ENCODE measurements around the gene RAB15. TPM values are rescaled to one million over a fixed set of nuclear protein-coding genes. Genes with fewer than 3 reads are reported as not detected.
A peak's percentile ranks its signal among the peaks of the same experiment; 100 is the strongest.

RAB15 gene
- total RNA-seq, 3 donors from 2014 or later, result 1.3 to 24.0 (median 17.7) TPM

GRCh38 chr14:64919618-64920017 lies 52.5 kb downstream of the RAB15 start:
- no peak overlapping the region for H3K27ac ChIP-seq
- TF ChIP-seq, protein P1, sequence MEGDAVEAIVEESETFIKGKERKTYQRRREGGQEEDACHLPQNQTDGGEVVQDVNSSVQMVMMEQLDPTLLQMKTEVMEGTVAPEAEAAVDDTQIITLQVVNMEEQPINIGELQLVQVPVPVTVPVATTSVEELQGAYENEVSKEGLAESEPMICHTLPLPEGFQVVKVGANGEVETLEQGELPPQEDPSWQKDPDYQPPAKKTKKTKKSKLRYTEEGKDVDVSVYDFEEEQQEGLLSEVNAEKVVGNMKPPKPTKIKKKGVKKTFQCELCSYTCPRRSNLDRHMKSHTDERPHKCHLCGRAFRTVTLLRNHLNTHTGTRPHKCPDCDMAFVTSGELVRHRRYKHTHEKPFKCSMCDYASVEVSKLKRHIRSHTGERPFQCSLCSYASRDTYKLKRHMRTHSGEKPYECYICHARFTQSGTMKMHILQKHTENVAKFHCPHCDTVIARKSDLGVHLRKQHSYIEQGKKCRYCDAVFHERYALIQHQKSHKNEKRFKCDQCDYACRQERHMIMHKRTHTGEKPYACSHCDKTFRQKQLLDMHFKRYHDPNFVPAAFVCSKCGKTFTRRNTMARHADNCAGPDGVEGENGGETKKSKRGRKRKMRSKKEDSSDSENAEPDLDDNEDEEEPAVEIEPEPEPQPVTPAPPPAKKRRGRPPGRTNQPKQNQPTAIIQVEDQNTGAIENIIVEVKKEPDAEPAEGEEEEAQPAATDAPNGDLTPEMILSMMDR (IDR thresholded peaks at IDR 0.05), result no peak
- peaks cover 0 to 7% of the 10 kb centered on the region in 2 donors for H3K4me1 ChIP-seq
- H3K36me3 ChIP-seq, result no peaks in the 10 kb centered on the region
- no peaks in the 10 kb centered on the region for H3K9me3 ChIP-seq
- H3K4me3 ChIP-seq, result no peak overlapping the region
- DNase-seq (ENCODE audit: low spot score in 2 of 2), result no peak
- no peaks in the 10 kb centered on the region for H3K27me3 ChIP-seq
- intact Hi-C loops (cut with DNase I; ENCODE audit: low total_unique reads), result no loop called here

GRCh38 chr14:64919215-64919614 lies 52.9 kb downstream of the RAB15 start:
- H3K27ac ChIP-seq, result no peak overlapping the region
- peaks cover 0 to 7% of the 10 kb centered on the region in 2 donors for H3K4me1 ChIP-seq
- no peaks in the 10 kb centered on the region for H3K27me3 ChIP-seq
- intact Hi-C loops (cut with DNase I; ENCODE audit: low total_unique reads), result no loop called here
- TF ChIP-seq POLR2A (IDR thresholded peaks at IDR 0.05) (no peak), POLR2AphosphoS5 (IDR thresholded peaks at IDR 0.05) (no peak)
- TF ChIP-seq, protein P1 (IDR thresholded peaks at IDR 0.05), result no peak
- H3K9me3 ChIP-seq, result no peaks in the 10 kb centered on the region
- H3K4me3 ChIP-seq, result no peak overlapping the region
- no peaks in the 10 kb centered on the region for H3K36me3 ChIP-seq
- no peak for DNase-seq (ENCODE audit: low spot score in 2 of 2)

GRCh38 chr14:64918216-64918615 lies 53.9 kb downstream of the RAB15 start:
- no peak overlapping the region for H3K27ac ChIP-seq
- no peak for TF ChIP-seq POLR2A (IDR thresholded peaks at IDR 0.05)
- TF ChIP-seq, protein P1 (IDR thresholded peaks at IDR 0.05), result no peak
- H3K4me3 ChIP-seq, result no peak overlapping the region
- H3K36me3 ChIP-seq, result no peaks in the 10 kb centered on the region
- intact Hi-C loops (cut with DNase I; ENCODE audit: low total_unique reads), result no loop called here
- no peaks in the 10 kb centered on the region for H3K27me3 ChIP-seq
- peaks cover 0 to 7% of the 10 kb centered on the region in 2 donors for H3K4me1 ChIP-seq
- DNase-seq (ENCODE audit: low spot score in 2 of 2), result no peak
- H3K9me3 ChIP-seq, result no peaks in the 10 kb centered on the region

GRCh38 chr14:64915797-64916196 lies 56.3 kb downstream of the RAB15 start:
- Histone ChIP-seq H3K36me3 (no peaks in the 10 kb centered on the region), H3K27me3 (no peaks in the 10 kb centered on the region), H3K9me3 (no peaks in the 10 kb centered on the region), H3K27ac (no peak overlapping the region), H3K4me1 (peaks cover 0 to 7% of the 10 kb centered on the region in 2 donors), H3K4me3 (peak overlapping the region in 1 of 3 donors; percentile 96)
- DNase-seq (ENCODE audit: low spot score in 2 of 2), result no peak
- TF ChIP-seq, protein P1 (IDR thresholded peaks at IDR 0.05), result no peak
- TF ChIP-seq POLR2AphosphoS5 (IDR thresholded peaks at IDR 0.05) (no peak), POLR2A (IDR thresholded peaks at IDR 0.05) (no peak)
- intact Hi-C loops (cut with DNase I; ENCODE audit: low total_unique reads), result no loop called here

- intact Hi-C loops (cut with DNase I; ENCODE audit: low total_unique reads), result no loop called here
- Histone ChIP-seq H3K9me3 (no peaks in the 10 kb centered on the region), H3K27me3 (no peaks in the 10 kb centered on the region), H3K27ac (peak overlapping the region; percentile 97 to 98), H3K4me1 (peaks cover 0 to 7% of the 10 kb centered on the region in 2 donors), H3K4me3 (peak overlapping the region; percentile 96 to 100 (median 99)), H3K36me3 (no peaks in the 10 kb centered on the region)
- TF ChIP-seq POLR2AphosphoS5 (IDR thresholded peaks at IDR 0.05), result no peak
- TF ChIP-seq POLR2A (IDR thresholded peaks at IDR 0.05), result no peak
- TF ChIP-seq, protein P1 (IDR thresholded peaks at IDR 0.05), result no peak
- no peak for DNase-seq (ENCODE audit: low spot score in 2 of 2)
These were observed 57.1 kb downstream of the RAB15 start for GRCh38 chr14:64915029-64915424.

Measured in breast epithelium (tissue), 4 donors.